Kidney epithelial cell (primary cell): ENCODE data around the gene SMG7. TPM values are rescaled to one million over a fixed set of nuclear protein-coding genes. Genes with fewer than 3 reads are reported as not detected.

ENCODE experiments used
- DNase-seq: peaks from one replicate; pipeline ENCODE4 v3.0.0-alpha.2; 2010; ENCODE audit warnings: low read depth
- H3K27me3 ChIP-seq: 2 replicates; pipeline ENCODE4 v1.6.0; 2011; ENCODE audit warnings: low read length; ENCODE audit not compliant: control insufficient read depth, insufficient read depth
- H3K36me3 ChIP-seq: 2 replicates; pipeline ENCODE4 v1.5.1; 2011; ENCODE audit warnings: low read length; ENCODE audit not compliant: control insufficient read depth, insufficient read depth
- H3K4me3 ChIP-seq: 2 replicates; pipeline ENCODE4 v1.5.1; 2011; ENCODE audit warnings: low read depth, mild to moderate bottlenecking, control low read depth, low read length
- total RNA-seq: library from RNA; depleted of rRNA; stranded (reverse); fragments of >200 nt; gene quantifications from 2 replicates; pipeline ENCODE4 v1.2.3, GENCODE V29; 2015
- TF ChIP-seq, protein P1 (sequence below): IDR thresholded peaks from 2 replicates; pipeline ENCODE4 v1.5.1; 2011; ENCODE audit warnings: mild to moderate bottlenecking, moderate library complexity, low read length, control low read depth, inconsistent platforms; ENCODE audit not compliant: insufficient read depth, poor library complexity, severe bottlenecking

The SMG7 gene
- total RNA-seq, 1 donor from 2014 or later = 62.2 TPM

DNA sequence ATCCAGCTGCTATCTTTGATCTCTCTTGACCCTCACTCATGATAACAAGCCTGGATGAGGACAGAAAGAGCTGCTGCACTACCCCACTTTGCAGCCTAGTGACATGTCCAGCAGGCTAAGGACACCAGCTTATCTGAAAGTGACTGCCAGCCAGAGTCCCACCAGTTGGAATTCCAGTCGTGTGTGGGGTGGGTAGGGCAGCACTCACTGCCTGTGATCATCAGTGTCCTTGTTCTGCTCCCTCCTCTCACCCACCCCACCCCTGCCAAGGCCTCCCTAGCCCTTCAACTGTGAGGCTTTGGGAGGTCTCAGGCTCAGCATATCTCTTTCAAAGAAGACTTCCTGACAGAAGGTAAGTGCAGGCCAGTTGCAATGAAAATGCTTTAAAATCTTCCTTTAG lies 38.6 kb upstream of the SMG7 start:
- Histone ChIP-seq H3K36me3 (no peaks in the 10 kb centered on the region), H3K4me3 (no peak overlapping the region), H3K27me3 (peaks cover 2% of the 10 kb centered on the region)
- DNase-seq = no peak
- TF ChIP-seq, protein P1, sequence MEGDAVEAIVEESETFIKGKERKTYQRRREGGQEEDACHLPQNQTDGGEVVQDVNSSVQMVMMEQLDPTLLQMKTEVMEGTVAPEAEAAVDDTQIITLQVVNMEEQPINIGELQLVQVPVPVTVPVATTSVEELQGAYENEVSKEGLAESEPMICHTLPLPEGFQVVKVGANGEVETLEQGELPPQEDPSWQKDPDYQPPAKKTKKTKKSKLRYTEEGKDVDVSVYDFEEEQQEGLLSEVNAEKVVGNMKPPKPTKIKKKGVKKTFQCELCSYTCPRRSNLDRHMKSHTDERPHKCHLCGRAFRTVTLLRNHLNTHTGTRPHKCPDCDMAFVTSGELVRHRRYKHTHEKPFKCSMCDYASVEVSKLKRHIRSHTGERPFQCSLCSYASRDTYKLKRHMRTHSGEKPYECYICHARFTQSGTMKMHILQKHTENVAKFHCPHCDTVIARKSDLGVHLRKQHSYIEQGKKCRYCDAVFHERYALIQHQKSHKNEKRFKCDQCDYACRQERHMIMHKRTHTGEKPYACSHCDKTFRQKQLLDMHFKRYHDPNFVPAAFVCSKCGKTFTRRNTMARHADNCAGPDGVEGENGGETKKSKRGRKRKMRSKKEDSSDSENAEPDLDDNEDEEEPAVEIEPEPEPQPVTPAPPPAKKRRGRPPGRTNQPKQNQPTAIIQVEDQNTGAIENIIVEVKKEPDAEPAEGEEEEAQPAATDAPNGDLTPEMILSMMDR = no peak

DNA sequence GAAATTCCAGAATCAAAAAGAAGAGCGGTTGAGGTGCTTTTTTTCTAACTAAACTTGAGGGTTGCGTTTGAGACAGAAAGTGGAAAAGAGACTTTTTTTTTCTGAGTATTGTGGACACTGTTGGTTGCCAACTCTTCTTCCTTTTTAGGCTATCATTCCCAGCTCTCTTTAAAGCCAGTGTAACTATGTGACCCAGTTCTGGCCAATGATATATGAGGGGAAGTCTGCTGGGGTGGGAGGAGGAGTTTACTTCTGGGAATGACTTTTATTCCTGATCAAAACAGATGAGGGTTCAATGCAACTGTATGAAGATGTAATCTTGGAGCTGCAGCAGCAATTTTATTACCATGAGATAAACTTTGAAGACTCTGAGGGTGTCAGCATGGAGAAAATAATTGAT lies 36.8 kb upstream of the SMG7 start:
- DNase-seq = no peak
- Histone ChIP-seq H3K4me3 (no peak overlapping the region), H3K27me3 (peaks cover 2% of the 10 kb centered on the region), H3K36me3 (no peaks in the 10 kb centered on the region)
- TF ChIP-seq, protein P1 = no peak

DNA sequence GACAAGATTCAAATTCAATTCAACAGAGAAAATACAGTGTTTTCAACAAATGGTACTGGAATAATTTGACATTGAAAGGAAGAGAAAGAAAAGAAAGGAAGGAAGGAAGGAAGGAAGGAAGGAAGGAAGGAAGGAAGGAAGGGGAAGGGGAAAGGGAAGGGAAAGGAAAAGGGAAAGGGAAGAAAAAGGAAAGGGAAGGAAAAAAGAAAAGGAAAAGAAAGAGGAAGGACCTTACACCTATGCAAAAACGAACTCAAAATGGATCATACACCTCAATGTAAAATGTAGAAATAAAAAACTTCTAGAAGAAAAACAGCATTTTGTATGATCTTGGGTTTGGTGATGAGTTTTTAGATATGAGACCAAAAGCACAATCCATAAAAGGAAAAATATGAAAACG lies 34.2 kb upstream of the SMG7 start:
- Histone ChIP-seq H3K36me3 (no peaks in the 10 kb centered on the region), H3K4me3 (no peak overlapping the region), H3K27me3 (peaks cover 2% of the 10 kb centered on the region)
- no peak for DNase-seq
- TF ChIP-seq, protein P1 = no peak

DNA sequence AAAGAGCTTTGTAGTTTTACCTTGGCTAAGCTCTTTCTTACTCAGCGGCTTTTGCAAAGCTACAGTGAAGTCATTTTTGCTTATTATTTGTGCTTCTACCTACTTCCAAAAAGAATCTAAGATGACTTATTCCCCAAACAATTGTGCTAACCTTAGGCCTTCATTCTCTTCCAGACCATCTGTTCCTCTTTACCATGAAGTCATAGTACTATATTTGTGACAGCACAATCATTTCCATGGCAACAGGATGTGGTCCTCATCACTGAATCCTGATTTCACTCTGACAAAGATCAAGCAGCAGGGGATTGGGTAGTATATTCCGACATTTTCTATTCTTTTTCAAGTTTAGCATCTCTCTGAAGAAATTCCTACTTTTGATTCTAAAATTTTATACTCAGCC lies 29.3 kb upstream of the SMG7 start:
- DNase-seq = no peak
- H3K36me3 ChIP-seq = no peaks in the 10 kb centered on the region
- no peaks in the 10 kb centered on the region for H3K27me3 ChIP-seq
- H3K4me3 ChIP-seq = no peak overlapping the region
- TF ChIP-seq, protein P1 = no peak

DNA sequence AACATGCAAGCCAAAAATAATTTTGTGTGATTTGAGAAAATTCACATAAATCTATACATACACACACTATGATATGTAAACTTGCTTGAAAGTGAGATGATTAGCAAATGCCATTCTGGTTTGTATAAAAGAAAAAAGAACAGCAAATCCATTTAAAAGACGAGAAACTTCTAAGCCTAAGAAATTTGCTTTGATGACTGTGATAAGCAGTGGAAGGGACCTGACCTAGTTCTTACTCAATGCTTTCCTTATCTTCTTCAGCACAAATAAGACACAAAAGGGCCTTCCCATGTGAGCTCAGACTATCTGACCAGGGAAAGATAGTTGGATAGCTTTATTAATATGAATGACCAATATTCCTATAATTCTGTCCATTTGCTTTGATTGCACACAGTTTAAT lies 28.8 kb upstream of the SMG7 start:
- H3K36me3 ChIP-seq = no peaks in the 10 kb centered on the region
- no peak for DNase-seq
- H3K27me3 ChIP-seq = no peaks in the 10 kb centered on the region
- no peak overlapping the region for H3K4me3 ChIP-seq
- TF ChIP-seq, protein P1 = no peak

DNA sequence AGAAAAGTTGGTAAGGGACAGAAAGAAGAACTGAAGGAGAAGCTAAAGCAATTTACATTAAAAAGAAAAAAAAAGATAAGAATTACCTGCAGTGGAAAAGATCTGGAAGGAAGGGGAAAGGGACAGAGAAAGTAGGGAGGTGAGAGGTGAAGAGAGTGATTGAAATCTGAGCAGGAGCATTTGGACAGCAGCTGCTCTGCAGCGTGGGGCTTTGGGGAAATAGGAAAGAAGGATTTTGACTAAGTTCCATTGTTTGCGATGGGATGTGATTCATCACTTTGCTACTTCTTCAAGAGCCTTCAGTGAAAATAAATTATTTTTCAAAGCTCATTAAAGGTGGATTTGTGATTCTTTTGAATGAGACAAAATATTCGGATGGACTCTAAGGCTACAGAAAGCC lies 28.1 kb upstream of the SMG7 start:
- no peaks in the 10 kb centered on the region for H3K36me3 ChIP-seq
- H3K27me3 ChIP-seq = no peaks in the 10 kb centered on the region
- no peak for DNase-seq
- H3K4me3 ChIP-seq = no peak overlapping the region
- TF ChIP-seq, protein P1 = no peak
